CD1c-positive myeloid dendritic cell (primary cell): ENCODE data around the gene GALK1.

Experiments used
- DNase-seq: peaks from one replicate; pipeline ENCODE4 v3.0.0-alpha.2; 2016; ENCODE audit errors: extremely low spot score

GALK1 gene

DNA sequence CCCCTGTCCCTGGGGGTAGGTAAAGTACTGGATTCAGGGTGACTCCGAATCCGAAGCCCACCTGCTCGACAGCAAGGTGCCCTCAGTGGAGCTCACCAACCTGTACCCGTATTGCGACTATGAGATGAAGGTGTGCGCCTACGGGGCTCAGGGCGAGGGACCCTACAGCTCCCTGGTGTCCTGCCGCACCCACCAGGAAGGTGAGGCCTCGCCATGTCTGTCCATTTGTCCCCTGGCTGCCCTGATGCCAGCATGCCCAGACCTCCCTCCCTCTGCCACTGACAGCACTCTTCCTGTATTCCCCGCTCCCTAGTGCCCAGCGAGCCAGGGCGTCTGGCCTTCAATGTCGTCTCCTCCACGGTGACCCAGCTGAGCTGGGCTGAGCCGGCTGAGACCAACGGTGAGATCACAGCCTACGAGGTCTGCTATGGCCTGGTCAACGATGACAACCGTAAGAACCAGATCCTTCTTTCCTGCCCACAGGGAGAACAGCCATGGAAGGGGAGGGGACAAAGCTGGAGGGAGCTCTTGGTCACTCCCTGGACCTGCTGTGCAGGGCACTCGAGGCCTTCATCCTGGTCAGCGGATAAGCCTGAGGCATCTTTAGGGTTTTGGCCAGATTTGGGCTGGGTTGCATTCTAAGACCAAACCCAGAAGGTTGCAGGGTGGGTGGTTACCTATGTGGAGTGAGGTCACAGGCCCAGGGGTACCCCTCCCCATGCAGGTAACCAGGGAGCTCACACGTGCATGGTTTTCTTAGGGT lies 14.2 kb downstream of the GALK1 start:
- no peak for DNase-seq

GRCh38 chr17:75749545-75750389 lies 15.2 kb downstream of the GALK1 start:
- peak; percentile 89 for DNase-seq

DNA sequence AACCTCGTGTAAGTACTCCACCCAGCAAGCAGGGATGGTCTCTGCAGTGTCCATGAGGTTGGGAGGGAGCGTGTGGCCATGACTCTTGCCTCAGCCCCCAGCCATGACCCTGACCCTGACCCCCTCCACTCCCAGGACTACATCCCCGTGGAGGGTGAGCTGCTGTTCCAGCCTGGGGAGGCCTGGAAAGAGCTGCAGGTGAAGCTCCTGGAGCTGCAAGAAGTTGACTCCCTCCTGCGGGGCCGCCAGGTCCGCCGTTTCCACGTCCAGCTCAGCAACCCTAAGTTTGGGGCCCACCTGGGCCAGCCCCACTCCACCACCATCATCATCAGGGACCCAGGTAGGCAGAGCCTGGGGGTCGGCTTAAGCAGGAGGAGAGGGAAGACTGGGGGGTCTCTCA lies 16.3 kb downstream of the GALK1 start:
- DNase-seq, result no peak

- DNase-seq, result no peak
Measured at GRCh38 chr17:75743625-75744206, 21.3 kb downstream of the GALK1 start.

DNA sequence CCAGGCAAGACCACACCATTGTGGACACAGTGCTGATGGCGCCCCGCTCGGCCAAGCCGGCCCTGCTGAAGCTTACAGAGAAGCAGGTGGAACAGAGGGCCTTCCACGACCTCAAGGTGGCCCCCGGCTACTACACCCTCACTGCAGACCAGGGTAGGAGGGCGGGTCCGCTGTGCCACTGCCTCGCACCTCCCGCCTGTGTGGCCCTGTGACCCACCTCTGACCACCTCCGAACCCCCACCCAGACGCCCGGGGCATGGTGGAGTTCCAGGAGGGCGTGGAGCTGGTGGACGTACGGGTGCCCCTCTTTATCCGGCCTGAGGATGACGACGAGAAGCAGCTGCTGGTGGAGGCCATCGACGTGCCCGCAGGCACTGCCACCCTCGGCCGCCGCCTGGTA lies 22.7 kb downstream of the GALK1 start:
- DNase-seq, result no peak

DNA sequence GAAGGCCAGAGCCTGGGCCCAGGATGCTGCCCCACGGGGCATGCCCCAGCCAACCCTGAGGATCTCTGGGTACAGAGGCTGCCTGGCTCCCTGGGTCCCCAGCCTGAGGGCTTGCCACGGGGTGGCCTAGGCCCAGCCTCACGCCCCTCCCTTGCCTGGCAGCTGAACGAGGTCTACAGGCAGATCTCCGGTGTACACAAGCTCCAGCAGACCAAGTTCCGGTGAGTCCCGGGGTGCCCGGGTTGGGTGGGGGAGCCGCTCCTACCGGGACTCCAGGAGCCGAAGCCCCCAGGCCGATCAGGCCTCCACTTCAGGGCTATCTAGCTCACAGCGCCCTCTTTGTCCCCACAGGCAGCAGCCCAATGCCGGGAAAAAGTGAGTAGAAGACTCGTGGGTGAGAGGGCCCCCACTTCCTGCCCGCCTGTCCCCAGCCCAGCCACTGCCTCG lies 24.3 kb downstream of the GALK1 start:
- DNase-seq, result no peak

GRCh38 chr17:75740215-75740614 lies 24.8 kb downstream of the GALK1 start:
- DNase-seq, result no peak

DNA sequence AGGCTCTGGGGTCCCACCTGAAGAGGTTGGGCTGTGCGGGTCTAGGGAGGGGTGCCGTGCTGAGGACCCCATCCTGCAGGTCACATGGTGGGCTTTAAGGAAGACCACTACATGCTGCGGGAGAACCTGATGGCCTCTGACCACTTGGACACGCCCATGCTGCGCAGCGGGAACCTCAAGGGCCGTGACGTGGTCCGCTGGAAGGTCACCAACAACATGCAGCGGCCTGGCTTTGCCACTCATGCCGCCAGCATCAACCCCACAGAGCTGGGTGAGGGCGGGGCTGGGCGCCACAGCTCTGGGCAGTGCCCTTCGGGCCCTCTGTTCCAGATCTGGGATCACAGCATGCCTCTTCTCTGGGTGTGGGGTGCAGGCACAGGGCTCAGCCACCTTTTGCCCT lies 25.2 kb downstream of the GALK1 start:
- no peak for DNase-seq

DNA sequence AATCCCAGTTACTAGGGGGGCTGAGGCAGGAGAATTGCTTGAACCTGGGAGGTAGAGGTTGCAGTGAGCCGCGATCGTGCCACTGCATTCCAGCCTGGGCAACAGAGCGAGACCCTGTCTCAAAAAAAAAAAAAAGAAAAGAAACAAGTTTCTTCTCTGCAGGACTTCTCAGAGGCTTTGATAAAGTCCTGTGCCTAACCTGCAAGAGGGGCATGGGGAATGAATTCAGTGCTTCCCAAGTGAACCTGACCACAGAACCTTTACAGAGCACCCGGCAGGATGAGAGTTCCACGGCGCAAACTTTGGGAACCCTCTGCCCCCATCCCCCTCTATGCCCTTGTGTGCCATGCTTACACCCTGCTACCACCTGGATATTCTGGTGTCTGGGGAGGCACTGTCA lies 25.8 kb downstream of the GALK1 start:
- DNase-seq, result no peak

- DNase-seq, result peak; percentile 83
Measured at GRCh38 chr17:75738218-75738802, 26.7 kb downstream of the GALK1 start.

- no peak for DNase-seq
Measured at GRCh38 chr17:75737133-75737962, 27.6 kb downstream of the GALK1 start.

DNA sequence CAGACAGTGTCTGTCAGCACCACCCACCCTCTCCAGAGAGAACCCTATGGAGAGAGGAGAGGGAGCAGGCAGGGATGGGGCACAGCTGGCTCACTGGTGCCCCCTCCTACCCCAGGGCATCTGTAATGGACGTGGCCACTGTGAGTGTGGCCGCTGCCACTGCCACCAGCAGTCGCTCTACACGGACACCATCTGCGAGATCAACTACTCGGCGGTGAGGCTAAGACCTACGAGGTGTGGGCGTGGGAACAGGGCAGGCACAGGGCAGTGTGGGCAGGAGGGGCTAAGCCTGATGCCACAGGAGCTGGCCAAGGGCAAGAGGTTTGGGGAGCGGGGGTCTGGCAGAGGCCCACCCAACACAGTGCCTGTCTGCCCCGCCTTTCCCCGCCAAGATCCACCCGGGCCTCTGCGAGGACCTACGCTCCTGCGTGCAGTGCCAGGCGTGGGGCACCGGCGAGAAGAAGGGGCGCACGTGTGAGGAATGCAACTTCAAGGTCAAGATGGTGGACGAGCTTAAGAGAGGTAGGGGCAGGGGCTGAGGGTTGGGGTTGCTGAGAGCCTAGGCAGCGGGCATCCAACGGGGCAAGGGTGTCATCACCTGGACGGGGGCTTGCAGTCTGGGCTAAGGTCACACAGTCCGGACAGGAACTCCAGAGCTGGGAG lies 28.7 kb downstream of the GALK1 start:
- DNase-seq, result no peak

- DNase-seq, result no peak
Measured at GRCh38 chr17:75734674-75735294, 30.2 kb downstream of the GALK1 start.

GRCh38 chr17:75733471-75733870 lies 31.5 kb downstream of the GALK1 start:
- DNase-seq, result no peak

- DNase-seq, result no peak
Measured at GRCh38 chr17:75731716-75732498, 33.1 kb downstream of the GALK1 start.

DNA sequence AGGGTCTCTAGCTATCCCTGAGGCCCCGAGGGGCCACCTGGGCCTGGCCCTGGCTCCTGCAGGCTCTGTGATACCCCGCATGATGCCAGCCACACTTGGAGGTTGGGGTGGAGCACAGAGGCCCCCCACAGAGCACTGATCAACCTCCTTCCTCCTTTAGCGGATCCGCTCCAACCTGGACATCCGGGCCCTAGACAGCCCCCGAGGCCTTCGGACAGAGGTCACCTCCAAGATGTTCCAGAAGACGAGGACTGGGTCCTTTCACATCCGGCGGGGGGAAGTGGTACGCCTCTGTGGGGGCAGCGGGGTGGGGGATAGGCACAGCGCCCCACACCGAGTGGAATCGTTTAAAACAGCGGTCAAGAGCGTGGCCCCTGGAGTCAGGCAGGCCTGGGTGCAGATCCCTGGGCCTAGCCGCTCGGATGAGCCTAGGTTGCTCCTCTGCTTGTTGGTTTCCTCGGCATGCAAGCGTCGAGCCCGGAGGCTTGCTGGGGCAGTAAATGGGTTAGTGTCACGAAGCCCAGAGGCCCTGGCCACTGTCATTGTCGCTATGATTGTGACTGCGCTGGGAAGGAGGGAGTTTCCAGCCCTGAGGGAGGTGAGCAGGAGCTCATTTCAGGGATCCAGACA lies 33.8 kb downstream of the GALK1 start:
- no peak for DNase-seq

- DNase-seq, result no peak
Measured at GRCh38 chr17:75730065-75730464, 34.9 kb downstream of the GALK1 start.

DNA sequence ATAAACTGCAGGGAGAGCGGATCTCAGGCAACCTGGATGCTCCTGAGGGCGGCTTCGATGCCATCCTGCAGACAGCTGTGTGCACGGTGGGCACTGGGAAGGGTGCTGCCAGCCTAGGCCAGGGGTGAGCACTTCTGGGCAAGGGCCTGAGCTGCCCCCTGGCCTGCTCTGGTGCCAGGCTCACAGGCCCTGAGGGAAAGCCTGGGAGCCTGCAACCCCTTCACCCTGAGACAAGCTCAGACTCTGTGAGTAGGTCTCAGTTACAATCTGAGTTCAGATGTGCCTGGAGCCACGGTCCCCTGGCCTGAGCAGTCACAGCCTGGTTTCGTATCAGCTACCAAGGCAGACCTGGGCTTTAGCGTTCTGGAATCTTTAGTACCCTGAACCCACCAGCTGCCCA lies 35.6 kb downstream of the GALK1 start:
- no peak for DNase-seq

DNA sequence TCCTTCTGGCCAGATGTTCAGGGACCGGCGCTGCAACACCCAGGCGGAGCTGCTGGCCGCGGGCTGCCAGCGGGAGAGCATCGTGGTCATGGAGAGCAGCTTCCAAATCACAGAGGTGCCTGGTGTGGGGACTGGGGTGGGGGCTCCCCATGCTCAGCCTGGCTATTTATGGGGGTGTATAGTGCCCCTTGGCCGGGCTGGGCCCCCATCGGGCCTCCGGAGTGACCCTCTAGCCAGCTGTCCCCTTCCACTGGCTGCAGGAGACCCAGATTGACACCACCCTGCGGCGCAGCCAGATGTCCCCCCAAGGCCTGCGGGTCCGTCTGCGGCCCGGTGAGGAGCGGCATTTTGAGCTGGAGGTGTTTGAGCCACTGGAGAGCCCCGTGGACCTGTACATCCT lies 37.6 kb downstream of the GALK1 start:
- no peak for DNase-seq
